Activated naive CD4-positive, alpha-beta T cell treated with anti-CD3 and anti-CD28 coated beads, Interleukin-2, amount 50 U/mL, for 72 hours (primary cell): ENCODE data around the gene CDT1. TPM values are rescaled to one million over a fixed set of nuclear protein-coding genes. Genes with fewer than 3 reads are reported as not detected.
"Not testable (repeated sequence)": the region's sequence is repeated elsewhere in the genome, so short reads cannot be mapped to it uniquely, and the experiment has no call there.

Experiments used
- ATAC-seq, 2 donors: fragments of 150-1000 bp; cut with Tn5 transposase; 2 replicates each; pipeline ENCODE4 v1.10.0; 2021; ENCODE audit warnings: mild to moderate bottlenecking in 2 of 2, moderate library complexity in 2 of 2
- DNase-seq, 2 donors: peaks; one replicate each; pipeline ENCODE4 v3.0.0; 2021 to 2022; ENCODE audit warnings: low spot score in 2 of 2
- H3K27ac Mint-ChIP-seq, 2 donors: one replicate each; pipeline ENCODE4 v1.8.0; 2022; ENCODE audit warnings: mild to moderate bottlenecking in 2 of 2, mixed read lengths in 2 of 2
- H3K36me3 Mint-ChIP-seq, 2 donors: one replicate each; pipeline ENCODE4 v1.8.0; 2022; ENCODE audit warnings: mixed read lengths in 2 of 2
- H3K9me3 Mint-ChIP-seq, 2 donors: one replicate each; pipeline ENCODE4 v1.8.0; 2022; ENCODE audit warnings: mixed read lengths in 2 of 2
- total RNA-seq, 2 donors: library from RNA; stranded (reverse); gene quantifications; one replicate each; pipeline ENCODE4 v1.2.3, GENCODE V29; 2022

Gene CDT1
- total RNA-seq, 2 donors from 2014 or later, result 145 to 240 TPM

DNA sequence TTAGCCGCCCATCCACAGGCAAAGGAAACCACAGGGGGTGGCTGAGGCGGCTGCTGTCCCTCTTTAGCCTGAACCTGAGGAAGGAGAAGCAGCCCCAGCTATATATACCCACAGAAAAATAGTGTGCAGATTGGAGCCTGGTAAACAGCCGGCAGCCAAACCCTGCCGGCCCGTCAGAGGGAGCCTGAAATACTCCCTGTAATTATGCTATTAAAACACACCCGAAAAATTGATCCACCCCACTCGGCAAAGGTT, 25.4 kb upstream of the CDT1 start:
- no peak for ATAC-seq
- no peak for DNase-seq
- no peaks in the 10 kb centered on the region for H3K9me3 Mint-ChIP-seq
- H3K27ac Mint-ChIP-seq, result no peak overlapping the region
- no peaks in the 10 kb centered on the region for H3K36me3 Mint-ChIP-seq

DNA sequence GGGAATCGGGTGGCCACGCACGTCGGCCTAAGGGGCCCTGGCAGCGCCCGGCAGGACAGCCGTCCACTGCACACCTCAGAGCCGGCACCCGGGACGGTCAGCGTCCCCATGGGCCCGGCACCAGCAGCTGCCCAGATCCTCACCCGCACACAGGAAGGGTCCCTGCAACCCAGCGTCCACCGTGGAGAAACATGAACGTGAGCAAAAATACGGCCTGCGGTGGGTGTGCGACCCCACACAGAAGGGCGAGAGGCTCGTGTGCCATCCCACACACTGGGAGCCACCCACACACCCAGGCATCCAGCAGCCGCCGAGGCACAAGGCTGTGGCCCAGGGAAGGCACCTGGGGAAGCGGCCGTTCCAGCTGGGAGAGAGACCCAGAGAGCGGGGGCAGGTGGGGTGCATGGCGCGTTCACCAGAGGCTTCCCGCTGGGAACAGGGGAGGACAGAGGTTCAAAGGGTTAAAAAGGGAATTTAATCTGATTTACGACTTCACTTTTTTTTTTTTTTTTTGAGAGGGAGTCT, 25.0 kb upstream of the CDT1 start:
- DNase-seq, result no peak
- no peak for ATAC-seq
- Mint-ChIP-seq H3K36me3 (no peaks in the 10 kb centered on the region), H3K9me3 (no peaks in the 10 kb centered on the region), H3K27ac (no peak overlapping the region)

DNA sequence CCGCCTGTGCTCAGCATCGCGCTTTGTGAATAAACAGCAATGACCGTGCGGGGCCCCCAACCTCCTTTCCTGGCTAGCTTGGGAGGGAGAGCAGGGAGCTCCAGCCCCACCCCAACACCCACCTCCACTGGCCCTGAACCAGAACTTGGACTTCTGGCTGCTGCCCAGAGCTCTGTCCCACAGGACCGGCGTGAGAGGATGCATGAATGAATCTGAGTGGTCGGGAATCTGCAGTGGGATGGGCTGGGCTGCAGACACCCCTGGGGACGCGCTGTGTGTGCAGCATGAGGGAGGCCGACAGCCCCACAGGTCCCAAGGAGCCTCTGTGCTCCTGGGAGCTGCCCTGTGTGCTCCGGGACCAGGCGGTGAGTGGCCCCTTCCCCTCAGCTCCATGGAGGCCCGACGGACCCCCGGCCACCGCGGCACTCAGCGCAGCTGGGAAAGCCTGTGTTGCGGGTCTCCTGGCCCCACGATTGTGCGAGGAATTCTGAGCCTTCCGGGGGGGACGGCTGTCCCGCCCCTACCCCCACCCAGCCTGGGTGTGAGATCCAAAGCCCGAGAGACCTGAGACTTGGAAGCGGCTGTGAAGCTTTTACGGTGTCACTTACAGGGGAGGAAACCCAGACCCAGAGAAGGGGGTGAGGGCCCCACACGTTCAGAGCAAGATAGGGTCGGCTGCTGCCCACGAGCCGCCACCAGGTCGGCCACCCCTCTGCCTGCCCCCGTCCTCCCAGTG, 24.0 kb upstream of the CDT1 start:
- Mint-ChIP-seq H3K27ac (peak overlapping the region in 1 of 2 donors; percentile 60), H3K36me3 (no peaks in the 10 kb centered on the region), H3K9me3 (no peaks in the 10 kb centered on the region)
- ATAC-seq (no peak), DNase-seq (no peak)

DNA sequence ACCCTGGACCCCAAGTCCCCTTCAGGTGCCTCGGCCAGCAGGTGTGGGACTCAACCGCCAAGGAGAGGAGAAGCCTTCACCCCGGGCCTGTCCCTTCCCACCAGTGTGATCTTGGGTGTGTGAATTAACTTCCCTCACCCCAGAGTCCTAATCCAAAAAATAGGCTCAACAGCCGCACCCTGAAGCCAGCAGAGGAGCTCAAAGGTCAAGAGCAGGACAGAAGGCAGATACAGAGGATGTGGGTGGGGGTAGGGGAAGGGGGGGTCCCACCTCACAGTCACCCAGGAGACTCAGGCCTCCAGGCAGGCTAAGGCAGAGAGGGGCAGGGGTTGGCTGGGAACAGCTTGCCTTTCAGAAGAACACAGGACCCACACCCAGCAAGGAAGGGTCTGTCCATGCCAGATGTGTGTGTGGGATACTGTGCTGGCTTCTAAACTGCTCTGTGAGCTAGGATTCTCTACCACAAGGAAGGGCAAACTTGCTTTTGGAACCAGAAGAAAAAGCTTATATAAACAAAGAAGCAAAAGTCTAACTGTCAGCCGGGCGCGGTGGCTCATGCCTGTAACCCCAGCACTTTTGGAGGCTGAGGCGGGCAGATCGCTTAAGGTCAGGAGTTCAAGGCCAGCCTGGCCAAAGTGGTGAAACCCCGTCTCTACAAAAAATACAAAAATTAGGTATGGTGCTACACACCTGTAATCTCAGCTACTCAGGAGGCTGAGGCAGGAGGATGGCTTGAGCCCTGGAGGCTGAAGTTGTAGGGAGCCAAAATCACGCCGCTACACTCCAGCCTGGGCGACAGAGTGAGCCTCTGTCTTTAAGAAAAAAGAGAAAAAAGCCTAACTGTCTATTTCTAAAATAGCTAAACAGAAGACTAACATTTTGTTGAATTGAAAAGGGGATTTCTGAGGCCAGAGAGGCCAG, 23.2 kb upstream of the CDT1 start:
- ATAC-seq (no peak), DNase-seq (no peak)
- no peaks in the 10 kb centered on the region for H3K36me3 Mint-ChIP-seq
- H3K27ac Mint-ChIP-seq, result peak overlapping the region; percentile 83 to 92
- H3K9me3 Mint-ChIP-seq, result no peaks in the 10 kb centered on the region

DNA sequence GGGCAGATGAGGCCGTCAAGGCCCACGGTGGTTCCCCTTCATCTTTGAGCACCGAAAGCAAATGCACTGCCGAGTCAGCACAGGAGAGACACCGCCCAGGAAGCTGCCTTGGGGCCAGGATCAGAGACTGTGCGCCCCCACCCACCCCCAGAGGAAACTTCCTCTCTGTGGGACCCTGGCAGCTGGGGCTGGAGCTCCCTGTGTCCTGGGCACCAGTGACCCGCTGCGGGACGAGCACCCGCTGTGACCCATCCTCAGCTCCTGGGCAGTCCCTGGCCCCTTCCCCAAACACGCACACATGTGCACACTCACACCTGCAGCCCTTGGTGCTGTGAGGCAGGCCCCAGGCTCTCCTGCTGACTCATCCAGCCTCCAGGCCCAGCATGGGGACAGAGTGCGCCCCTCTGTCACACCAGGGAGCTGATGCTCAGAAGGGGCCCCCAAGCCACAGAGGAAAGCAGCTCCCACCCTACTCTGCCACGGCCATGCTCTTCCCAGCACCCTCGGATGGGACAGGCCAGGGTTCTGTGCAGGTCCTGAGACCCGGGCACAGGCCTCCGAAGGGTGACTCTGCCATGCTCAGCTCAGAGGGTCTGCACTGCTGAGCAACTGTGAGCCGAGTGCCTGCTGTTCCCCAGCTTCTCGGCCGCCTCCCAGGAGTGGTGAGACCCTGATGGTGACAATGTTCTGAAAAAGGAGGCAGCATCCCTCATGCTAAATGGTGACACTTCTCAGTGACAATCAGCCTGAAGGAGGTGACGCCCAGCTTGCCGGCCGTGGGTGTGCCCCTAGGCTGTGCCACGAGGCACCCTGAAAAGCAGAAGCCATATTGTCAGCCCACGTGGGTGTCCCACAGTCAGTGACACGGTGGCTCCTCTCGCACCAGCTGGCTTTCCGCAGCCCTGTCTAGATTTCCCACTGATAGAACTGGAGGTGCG, 22.2 kb upstream of the CDT1 start:
- Mint-ChIP-seq H3K36me3 (no peaks in the 10 kb centered on the region), H3K9me3 (no peaks in the 10 kb centered on the region), H3K27ac (peak overlapping the region; percentile 83 to 92)
- DNase-seq, result peak in 1 of 2 donors; percentile 43
- ATAC-seq, result peak; percentile 38 to 51

DNA sequence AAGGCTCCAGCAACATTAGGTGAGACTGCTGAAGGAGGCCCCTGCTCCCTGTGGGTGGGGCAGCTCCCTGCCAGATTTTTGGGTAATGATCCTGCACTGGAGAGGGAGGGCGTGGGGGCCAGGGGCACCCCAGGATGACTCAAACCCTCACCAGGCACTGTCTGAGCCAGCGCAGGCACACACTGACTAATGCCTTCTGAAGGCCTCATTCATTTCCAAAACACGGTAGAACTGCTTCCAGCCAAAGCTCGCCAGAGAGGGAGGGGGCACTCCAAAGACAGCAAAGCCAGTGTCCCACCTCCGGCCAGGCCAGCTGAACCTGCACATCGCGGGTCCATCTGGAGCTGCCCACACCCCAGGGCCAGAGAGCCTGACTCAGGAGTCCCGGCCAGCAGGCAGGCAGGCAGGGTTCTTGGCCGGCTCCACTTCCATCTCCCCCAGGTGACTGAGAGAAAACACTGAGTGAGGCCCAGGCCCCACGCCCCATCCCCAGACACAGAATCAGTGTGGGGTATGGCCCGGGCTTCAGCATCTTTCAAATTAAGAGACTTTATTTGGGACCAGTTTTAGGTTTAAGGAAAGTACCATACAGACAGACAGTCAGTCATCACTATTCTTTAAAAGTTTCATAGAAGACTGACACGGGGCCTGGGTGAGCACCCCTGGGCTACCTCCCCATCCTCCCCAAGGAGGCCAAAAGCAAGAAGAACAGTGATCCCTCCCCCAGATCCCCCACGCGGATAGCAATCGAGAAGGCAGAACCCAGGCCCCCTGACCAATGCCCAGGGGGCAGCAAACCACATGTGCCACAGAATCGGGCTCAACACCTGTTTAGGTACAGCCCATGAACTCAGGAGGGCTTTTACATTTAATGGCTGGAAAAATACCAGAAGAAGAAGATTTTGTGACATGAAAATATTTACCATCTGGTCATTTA, 20.9 kb upstream of the CDT1 start:
- no peaks in the 10 kb centered on the region for H3K36me3 Mint-ChIP-seq
- H3K27ac Mint-ChIP-seq, result peak overlapping the region; percentile 83 to 92
- H3K9me3 Mint-ChIP-seq, result no peaks in the 10 kb centered on the region
- peak; percentile 80 to 83 for ATAC-seq
- peak; percentile 75 to 81 for DNase-seq

DNA sequence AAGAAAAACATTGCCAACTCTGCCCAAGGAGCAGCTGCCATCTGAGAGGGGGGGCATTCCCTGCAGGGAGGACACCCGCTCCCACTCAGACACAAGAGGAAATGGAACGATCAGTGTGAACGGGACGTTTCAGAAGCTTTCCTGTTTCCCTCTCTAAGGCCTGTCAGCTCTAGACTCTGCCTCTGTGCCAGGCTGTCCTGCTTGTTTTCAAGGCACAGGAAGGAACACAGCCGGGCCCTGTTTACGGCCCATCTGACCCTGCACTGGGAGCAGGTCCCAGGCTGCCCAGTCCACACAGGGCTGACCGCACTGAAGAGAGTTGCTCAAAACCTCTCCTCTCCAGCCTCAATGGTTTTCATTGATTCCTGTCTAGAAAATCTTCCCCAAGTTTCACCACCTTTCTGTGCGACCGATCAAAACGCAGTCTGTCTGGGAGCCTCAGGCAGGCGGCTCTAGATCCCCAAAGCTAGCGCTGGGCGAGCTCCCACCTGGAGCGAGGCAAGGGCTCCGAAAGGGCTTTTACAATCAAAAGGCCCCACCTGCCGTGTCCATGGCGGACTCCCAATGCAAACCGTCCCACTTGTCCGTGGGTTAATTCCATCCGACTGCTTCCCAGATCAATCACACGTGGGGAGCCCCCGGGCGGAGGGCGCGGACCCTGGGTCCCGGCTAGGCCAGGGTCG, 20.1 kb upstream of the CDT1 start:
- ATAC-seq (no peak), DNase-seq (no peak)
- H3K27ac Mint-ChIP-seq, result peak overlapping the region; percentile 83 to 92
- H3K9me3 Mint-ChIP-seq, result no peaks in the 10 kb centered on the region
- no peaks in the 10 kb centered on the region for H3K36me3 Mint-ChIP-seq

DNA sequence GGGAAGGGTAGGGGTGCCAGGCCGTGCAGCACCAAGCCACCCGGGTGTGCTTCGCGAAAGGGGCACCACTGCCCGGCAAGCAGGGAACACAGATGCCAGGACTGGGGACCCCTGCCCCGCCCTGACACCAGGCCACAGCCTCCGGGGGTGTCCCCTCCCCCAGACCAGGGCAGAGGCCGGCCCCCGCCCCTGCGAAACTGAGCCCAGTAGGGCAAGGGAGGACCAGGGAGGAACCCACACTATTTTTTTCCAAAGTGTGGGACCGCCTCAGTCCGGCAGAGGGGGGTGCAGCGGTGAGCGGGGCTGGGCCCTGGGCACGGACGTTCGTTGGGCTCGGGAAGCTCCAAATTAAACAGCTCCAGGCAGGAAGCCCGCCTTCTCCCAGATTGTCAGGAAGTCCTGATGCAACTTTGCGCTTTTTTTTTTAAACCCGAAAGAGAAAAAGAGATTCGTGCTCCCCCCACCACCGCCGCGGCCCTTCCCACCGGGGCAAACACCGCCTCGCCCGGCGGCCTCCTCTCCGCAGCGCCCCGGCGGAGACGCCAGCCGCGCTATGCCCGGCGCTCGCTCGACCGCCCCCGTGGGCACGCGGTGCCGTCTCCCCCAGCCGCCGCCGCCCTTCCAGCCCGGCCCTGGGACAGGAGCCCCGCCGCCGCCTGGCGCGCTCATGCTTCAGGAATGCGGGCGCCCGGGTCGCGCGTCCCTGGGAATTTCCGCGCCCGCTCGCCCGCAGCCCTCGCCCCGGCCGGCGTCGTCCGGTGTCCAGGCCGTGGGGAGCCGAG, 19.3 kb upstream of the CDT1 start:
- DNase-seq (peak in 1 of 2 donors; percentile 50), ATAC-seq (peak; percentile 16 to 17)
- Mint-ChIP-seq H3K9me3 (no peaks in the 10 kb centered on the region), H3K27ac (peak overlapping the region; percentile 77 to 83), H3K36me3 (no peaks in the 10 kb centered on the region)

DNA sequence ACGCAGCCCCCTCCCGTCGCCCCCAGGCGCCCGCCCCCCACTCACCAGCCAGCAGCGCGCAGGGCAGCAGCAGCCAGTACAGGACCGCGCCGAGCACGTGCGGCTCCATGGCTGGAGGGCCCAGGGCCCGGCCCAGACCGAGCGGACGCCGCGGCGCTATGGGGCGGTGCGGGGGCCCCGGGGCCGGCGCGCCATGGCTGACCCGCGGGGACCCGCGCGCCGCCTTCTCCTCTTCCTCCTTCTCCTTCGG, 18.8 kb upstream of the CDT1 start:
- no peak overlapping the region for H3K27ac Mint-ChIP-seq
- ATAC-seq, result peak; percentile 12 to 15
- no peak for DNase-seq
- H3K9me3 Mint-ChIP-seq, result no peaks in the 10 kb centered on the region
- no peaks in the 10 kb centered on the region for H3K36me3 Mint-ChIP-seq

DNA sequence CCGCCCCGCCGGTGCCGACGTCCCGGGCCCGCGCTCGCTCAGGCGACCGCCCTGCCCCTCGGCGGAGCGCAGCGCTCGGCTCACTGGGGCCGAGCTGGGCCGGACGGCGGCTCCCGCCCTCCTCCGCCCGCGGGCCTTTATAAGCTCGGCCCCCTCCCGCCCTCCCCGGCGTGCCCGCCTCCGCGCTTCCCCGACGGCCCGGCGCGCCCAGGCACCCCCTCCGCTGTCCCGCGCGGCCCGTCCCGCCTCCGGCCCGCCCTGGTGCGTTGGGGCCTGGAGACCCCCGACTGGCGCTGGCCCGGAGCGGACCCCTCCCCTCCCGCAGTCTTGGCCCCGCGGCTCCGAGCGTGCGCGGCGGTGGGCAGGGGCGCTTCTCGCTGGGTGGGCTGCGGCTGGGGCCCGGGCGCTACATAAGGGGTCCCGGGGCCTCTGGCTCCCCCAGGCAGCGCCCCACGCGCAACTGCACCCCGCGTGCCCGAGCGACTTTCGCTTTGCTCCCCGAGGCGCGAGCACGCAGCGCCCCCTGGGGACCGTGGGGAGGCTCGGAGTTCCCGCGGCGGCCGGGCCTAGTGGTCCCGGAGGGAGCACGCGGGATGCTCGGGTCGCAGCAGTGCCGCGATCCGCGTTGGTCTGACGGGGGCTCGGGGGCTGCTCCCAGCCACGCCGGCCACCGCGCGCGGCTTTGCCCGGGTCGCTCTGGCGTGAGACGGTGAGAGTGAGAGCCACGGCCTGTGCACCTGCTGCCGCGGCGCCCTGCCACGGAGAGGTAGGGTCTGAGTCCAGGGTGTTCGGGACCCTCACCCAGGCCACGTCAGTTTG, 18.3 kb upstream of the CDT1 start, which contains the start of gene PIEZO1:
TSS of gene PIEZO1 (minus strand) at position 115 of the 819 bp plus-strand sequence. CDS start 256 bp downstream, outside the sequence.
- peak within 1 kb of the TSS; percentile 77 to 83 for H3K27ac Mint-ChIP-seq
- ATAC-seq (peak; percentile 34 to 35), DNase-seq (peak; percentile 78 to 83)
- H3K9me3 Mint-ChIP-seq, result no peaks in the 10 kb centered on the region
- H3K36me3 Mint-ChIP-seq, result no peaks in the 10 kb centered on the region

DNA sequence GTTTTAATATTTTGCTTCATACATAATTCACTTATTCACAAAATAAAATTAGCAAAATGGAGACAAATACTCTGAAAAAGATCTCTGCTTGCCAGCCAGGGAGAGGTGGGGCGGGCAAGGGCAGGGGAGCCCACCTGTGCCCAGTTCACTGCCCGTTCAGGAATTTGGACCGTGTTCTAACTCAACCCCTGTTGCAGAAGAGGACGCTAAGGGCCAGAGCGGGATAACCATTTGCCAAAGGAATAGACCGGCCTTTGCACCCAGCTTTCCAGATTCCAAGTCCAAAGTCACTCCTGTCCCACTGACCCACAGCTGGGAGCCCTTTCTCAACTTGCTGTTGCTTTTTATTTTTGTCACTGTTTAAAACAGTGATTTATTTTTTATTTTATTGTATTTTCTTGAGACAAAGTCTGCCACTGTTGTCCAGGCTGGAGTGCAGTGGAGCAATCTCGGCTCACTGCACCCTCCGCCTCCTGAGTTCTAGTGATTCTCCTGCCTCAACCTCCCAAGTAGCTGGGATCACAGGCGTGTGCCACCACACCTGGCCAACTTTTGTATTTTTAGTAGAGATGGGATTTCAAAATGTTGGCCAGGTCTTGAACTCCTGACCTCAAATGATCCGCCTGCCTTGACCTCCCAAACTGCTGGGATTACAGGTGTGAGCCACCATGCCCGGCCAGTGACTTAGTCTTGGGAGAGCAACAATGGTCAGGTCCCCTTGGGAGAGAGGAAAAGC, 15.8 kb upstream of the CDT1 start:
- Mint-ChIP-seq H3K27ac (no peak overlapping the region), H3K9me3 (no peaks in the 10 kb centered on the region), H3K36me3 (no peaks in the 10 kb centered on the region)
- ATAC-seq (no peak), DNase-seq (no peak)

DNA sequence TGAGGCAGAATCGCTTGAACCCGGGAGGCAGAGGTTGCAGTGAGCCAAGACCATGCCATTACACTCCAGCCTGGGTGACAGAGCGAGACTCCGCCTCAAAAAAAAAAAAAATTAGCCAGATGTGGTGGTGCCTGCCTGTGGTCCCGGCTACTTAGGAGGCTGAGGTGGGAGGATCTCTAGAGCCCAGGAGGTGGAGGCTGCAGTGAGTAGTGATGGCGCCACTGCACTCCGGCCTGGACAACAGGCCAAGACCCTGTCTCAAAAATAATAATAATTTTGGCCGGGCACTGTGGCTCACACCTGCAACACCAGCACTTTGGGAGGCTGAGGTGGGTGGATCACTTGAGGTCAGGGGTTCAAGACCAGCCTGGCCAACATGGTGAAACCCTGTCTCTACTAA, 14.8 kb upstream of the CDT1 start:
- not testable (repeated sequence) for H3K36me3 Mint-ChIP-seq, H3K9me3 Mint-ChIP-seq, DNase-seq, H3K27ac Mint-ChIP-seq, ATAC-seq

DNA sequence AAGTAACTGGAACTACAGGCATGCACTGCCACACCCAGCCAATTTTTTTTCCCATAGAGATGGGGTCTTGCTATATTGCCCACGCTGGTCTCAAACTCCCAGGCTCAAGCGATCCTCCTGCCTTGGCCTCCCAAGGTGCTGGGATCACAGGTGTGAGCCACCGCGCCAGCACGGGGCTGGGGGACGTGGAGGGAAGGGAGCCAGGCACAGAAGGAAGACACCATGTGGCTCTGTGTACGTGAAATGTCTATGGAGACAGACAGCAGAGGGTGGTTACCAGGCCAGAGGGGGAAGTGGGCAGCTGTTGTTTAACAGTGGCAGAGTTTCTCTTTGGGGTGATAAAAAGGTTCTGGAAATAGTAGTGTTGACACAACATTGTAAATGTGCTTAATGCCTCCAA, 14.0 kb upstream of the CDT1 start:
- Mint-ChIP-seq H3K9me3 (no peaks in the 10 kb centered on the region), H3K27ac (peak overlapping the region in 1 of 2 donors; percentile 75), H3K36me3 (no peaks in the 10 kb centered on the region)
- ATAC-seq (no peak), DNase-seq (no peak)
